Endothelial cell of umbilical vein (primary cell): Measurements from ENCODE around the gene ABCA10. TPM values are rescaled to one million over a fixed set of nuclear protein-coding genes. Genes with fewer than 3 reads are reported as not detected.

ENCODE experiments used
- BruUV-seq: library from RNA; stranded (reverse); fragments of 400-500 nt; replicated peaks from 2 replicates; lab custom pipeline; 2021; lab: Mats Ljungman, UMichigan
- CTCF ChIA-PET: fragments of 300-600, 350-600 bp; sonication (Branson Sonifier 250); formaldehyde crosslinking; loops from one replicate; lab custom pipeline; 2021; ENCODE audit warnings: antibody characterized with exemption, inconsistent platforms; lab: Charles Lee
- POLR2A ChIA-PET: fragments of 300-600, 350-600 bp; sonication (Branson Sonifier 250); formaldehyde crosslinking; loops from one replicate; lab custom pipeline; 2021; ENCODE audit warnings: antibody characterized with exemption, inconsistent platforms; lab: Charles Lee
- DNase-seq: peaks from one replicate; pipeline ENCODE4 v3.0.0-alpha.2; 2011; ENCODE audit warnings: low read depth, low spot score
- FAIRE-seq: peaks from 2 replicates; lab custom pipeline; 2011; peaks lifted over from hg19 to GRCh38; lab: Jason Lieb, UNC
- H2AFZ ChIP-seq: 2 replicates; pipeline ENCODE4 v1.6.0; 2012; ENCODE audit warnings: low read depth, low read length, control low read depth, inconsistent platforms
- H3K27ac ChIP-seq: 2 replicates; pipeline ENCODE4 v1.5.1; 2011; ENCODE audit warnings: low read depth, mild to moderate bottlenecking, control low read depth, low read length, moderate library complexity; ENCODE audit not compliant: insufficient read depth
- H3K27me3 ChIP-seq, 2 experiments: 2 replicates each; pipeline versions ENCODE4 v1.6.0 to v1.6.1; 2011; ENCODE audit warnings: low read length in 2 of 2, mixed read lengths in 1 of 2; ENCODE audit not compliant: control insufficient read depth in 2 of 2, insufficient read depth in 2 of 2
- H3K36me3 ChIP-seq, 2 experiments: 2 replicates in 1 of 2; 3 replicates in 1 of 2; pipeline ENCODE4 v1.5.1; 2011; ENCODE audit warnings: low read length in 2 of 2, mild to moderate bottlenecking in 1 of 2, moderate library complexity in 1 of 2; ENCODE audit not compliant: control insufficient read depth in 2 of 2, insufficient read depth in 2 of 2; ENCODE audit errors: extremely low read depth in 1 of 2
- H3K4me1 ChIP-seq: 3 replicates; pipeline ENCODE4 v1.5.1; 2011; ENCODE audit warnings: mild to moderate bottlenecking, low read length; ENCODE audit not compliant: control insufficient read depth, insufficient read depth; ENCODE audit errors: extremely low read depth
- H3K4me2 ChIP-seq: 2 replicates; pipeline ENCODE4 v1.6.1; 2011; ENCODE audit warnings: low read length, control low read depth, mixed read lengths; ENCODE audit not compliant: insufficient read depth
- H3K4me3 ChIP-seq, 3 experiments: fragments of 200-600 bp in 1 of 3; sonication (generic), shearing (Covaris generic) in 1 of 3; replicated peaks in 1 of 3; 2 replicates each; pipeline ENCODE4 v1.5.1; 2011 to 2016; ENCODE audit warnings: control low read depth in 3 of 3, low read length in 3 of 3, mild to moderate bottlenecking in 2 of 3, inconsistent platforms in 1 of 3, low read depth in 1 of 3, moderate library complexity in 1 of 3; ENCODE audit not compliant: insufficient read depth in 1 of 3
- H3K79me2 ChIP-seq: 2 replicates; pipeline ENCODE4 v1.6.0; 2012; ENCODE audit warnings: low read length, inconsistent platforms; ENCODE audit not compliant: control insufficient read depth, insufficient read depth
- H3K9ac ChIP-seq: replicated peaks from 2 replicates; pipeline ENCODE3; 2011; ENCODE audit warnings: low read length, control low read depth; ENCODE audit not compliant: insufficient read depth; ENCODE audit errors: extremely low read depth
- H3K9me1 ChIP-seq: replicated peaks from 3 replicates; pipeline ENCODE4 v1.6.0; 2011; ENCODE audit warnings: mild to moderate bottlenecking, low read length; ENCODE audit not compliant: control insufficient read depth, insufficient read depth; ENCODE audit errors: extremely low read depth
- H3K9me3 ChIP-seq: replicated peaks from 2 replicates; pipeline ENCODE4 v1.5.1; 2012; ENCODE audit warnings: low read length, inconsistent platforms; ENCODE audit not compliant: control insufficient read depth, insufficient read depth
- H4K20me1 ChIP-seq: replicated peaks from 2 replicates; pipeline ENCODE3; 2011; ENCODE audit warnings: mild to moderate bottlenecking, low read length; ENCODE audit not compliant: control insufficient read depth, insufficient read depth; ENCODE audit errors: extremely low read depth
- EZH2 ChIP-seq: IDR thresholded peaks from 2 replicates; pipeline ENCODE4 v1.6.1; 2012; ENCODE audit warnings: borderline replicate concordance, low read depth, mild to moderate bottlenecking, moderate library complexity, low read length, inconsistent platforms; ENCODE audit not compliant: severe bottlenecking
- FOS ChIP-seq: IDR thresholded peaks from 2 replicates; pipeline ENCODE4 v1.6.1; 2011; ENCODE audit warnings: mild to moderate bottlenecking, low read length, moderate library complexity, borderline replicate concordance; ENCODE audit not compliant: insufficient read depth
- GATA2 ChIP-seq: IDR thresholded peaks from 2 replicates; pipeline ENCODE4 v1.7.0; 2011; ENCODE audit warnings: low read depth, mild to moderate bottlenecking, moderate library complexity, mixed read lengths, low read length; ENCODE audit not compliant: insufficient read length, insufficient read depth
- JUN ChIP-seq: IDR thresholded peaks from 2 replicates; pipeline ENCODE4 v1.6.1; 2011; ENCODE audit warnings: borderline replicate concordance, low read depth; ENCODE audit not compliant: insufficient read length, insufficient read depth
- MYC ChIP-seq: IDR thresholded peaks from one replicate; pipeline ENCODE4 v1.6.1; 2011; ENCODE audit warnings: mild to moderate bottlenecking, low read depth, low read length
- POLR2A ChIP-seq: IDR thresholded peaks from 2 replicates; pipeline ENCODE4 v1.6.1; 2012; ENCODE audit warnings: low read depth, mild to moderate bottlenecking, control low read depth, low read length
- POLR2AphosphoS5 ChIP-seq: IDR thresholded peaks from 2 replicates; pipeline ENCODE4 v1.6.1; 2012; ENCODE audit warnings: low read depth, mild to moderate bottlenecking, control low read depth, low read length, moderate library complexity; ENCODE audit not compliant: insufficient read depth
- dilution Hi-C: fragments of 300-500 bp; cut with MboI; formaldehyde crosslinking; loops from one replicate; pipeline ENCODE4 v1.15.0; 2019; ENCODE audit warnings: low sequenced_read_pairs; ENCODE audit not compliant: extremely low pct_ligation_motif_present
- intact Hi-C: fragments of 100-400 bp; cut with micrococcal nuclease; formaldehyde crosslinking; loops from one replicate; pipeline ENCODE4 v1.10.0; 2022
- polyA plus RNA-seq, 4 experiments: library from polyadenylated mRNA; depleted of rRNA in 3 of 4; stranded (reverse) in 3 of 4; unstranded in 1 of 4; fragments of >200 nt; gene quantifications; 2 replicates each; pipeline versions ENCODE4 v1.2.1 to v1.2.3, GENCODE V29; 2011 to 2012; ENCODE audit warnings: missing spikeins in 1 of 4
- total RNA-seq: library from RNA; stranded (reverse); gene quantifications from 2 replicates; pipeline ENCODE4 v1.2.3, GENCODE V29; 2021
- TF ChIP-seq, protein P1 (sequence below), 2 donors: IDR thresholded peaks; 1 replicate in 1 of 2; 2 replicates in 1 of 2; pipeline ENCODE4 v1.5.1; 2011; ENCODE audit warnings: low read length in 2 of 2, mild to moderate bottlenecking in 2 of 2, moderate library complexity in 2 of 2, control low read depth in 1 of 2, inconsistent platforms in 1 of 2, low read depth in 1 of 2; ENCODE audit not compliant: insufficient read depth in 1 of 2; ENCODE audit errors: extremely low read depth in 1 of 2
- TF ChIP-seq, protein P2 (sequence below): IDR thresholded peaks from 2 replicates; pipeline ENCODE4 v1.6.1; 2011; ENCODE audit not compliant: insufficient read depth, insufficient read length

The ABCA10 gene
- total and polyA plus RNA-seq, 2 donors (not counting 3 experiments of a cell fraction or from before 2014, with no cell fraction given): 0.22 to 2.1 TPM

DNA sequence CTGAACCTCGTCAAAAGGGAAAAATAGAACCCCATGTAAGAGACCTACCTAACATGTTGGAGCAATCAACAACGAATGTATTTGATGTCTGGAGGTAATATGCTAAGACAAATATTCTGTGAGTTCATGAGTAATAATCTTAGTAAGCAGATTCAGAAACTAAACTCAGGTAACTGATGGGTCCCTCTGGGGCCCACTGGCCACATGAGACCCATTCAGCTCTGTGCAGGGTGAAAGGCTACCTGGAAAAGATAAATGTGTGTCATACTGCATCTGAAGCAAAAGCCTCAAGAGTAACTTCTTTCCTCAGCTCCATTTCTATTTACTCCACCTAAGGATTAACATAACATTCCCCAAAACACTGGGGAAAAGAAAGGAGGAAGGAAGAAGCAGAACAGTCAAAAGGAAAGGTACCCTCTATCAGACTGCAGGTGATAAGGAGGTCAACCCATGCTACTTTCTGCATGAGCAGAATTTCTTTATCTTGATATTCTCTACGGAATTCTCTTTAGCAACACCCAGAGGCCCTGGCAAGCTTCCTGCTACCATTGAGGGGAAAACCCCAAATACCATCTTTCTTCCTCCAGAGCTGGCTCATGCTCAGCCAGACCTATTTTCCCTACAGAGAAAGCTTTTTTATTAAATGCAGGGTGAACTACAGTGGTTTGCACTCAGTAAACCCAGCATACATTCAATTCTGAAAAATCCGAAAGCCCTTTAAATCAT is 49.2 kb downstream of the ABCA10 start:
- ChIA-PET POLR2A (no interaction called here), CTCF (no interaction called here)
- Histone ChIP-seq H3K4me1 (peaks cover 11% of the 10 kb centered on the region), H3K36me3 (no peaks in the 10 kb centered on the region), H3K9me3 (no peaks in the 10 kb centered on the region), H3K9ac (no peak overlapping the region), H2AFZ (no peak overlapping the region), H3K27me3 (no peaks in the 10 kb centered on the region), H3K9me1 (no peaks in the 10 kb centered on the region), H3K4me2 (no peak overlapping the region), H4K20me1 (no peaks in the 10 kb centered on the region), H3K27ac (no peak overlapping the region), H3K79me2 (no peaks in the 10 kb centered on the region), H3K4me3 (no peak overlapping the region)
- BruUV-seq: no TSS peak
- intact Hi-C loops (loop anchor here (5.0 kb wide), 1 partner anchor 132 kb away; no protein-coding TSS in a partner anchor), dilution Hi-C loops (no loop called here)
- DNase-seq (no peak), FAIRE-seq (no peak)
- TF ChIP-seq EZH2 (no peak), POLR2AphosphoS5 (no peak), POLR2A (no peak), JUN (no peak), FOS (no peak), GATA2 (no peak), MYC (no peak)
- TF ChIP-seq, protein P1, sequence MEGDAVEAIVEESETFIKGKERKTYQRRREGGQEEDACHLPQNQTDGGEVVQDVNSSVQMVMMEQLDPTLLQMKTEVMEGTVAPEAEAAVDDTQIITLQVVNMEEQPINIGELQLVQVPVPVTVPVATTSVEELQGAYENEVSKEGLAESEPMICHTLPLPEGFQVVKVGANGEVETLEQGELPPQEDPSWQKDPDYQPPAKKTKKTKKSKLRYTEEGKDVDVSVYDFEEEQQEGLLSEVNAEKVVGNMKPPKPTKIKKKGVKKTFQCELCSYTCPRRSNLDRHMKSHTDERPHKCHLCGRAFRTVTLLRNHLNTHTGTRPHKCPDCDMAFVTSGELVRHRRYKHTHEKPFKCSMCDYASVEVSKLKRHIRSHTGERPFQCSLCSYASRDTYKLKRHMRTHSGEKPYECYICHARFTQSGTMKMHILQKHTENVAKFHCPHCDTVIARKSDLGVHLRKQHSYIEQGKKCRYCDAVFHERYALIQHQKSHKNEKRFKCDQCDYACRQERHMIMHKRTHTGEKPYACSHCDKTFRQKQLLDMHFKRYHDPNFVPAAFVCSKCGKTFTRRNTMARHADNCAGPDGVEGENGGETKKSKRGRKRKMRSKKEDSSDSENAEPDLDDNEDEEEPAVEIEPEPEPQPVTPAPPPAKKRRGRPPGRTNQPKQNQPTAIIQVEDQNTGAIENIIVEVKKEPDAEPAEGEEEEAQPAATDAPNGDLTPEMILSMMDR (IDR thresholded peaks at IDR 0.05; ENCODE audit: extremely low read depth in 1 of 2, insufficient read depth in 1 of 2, low read depth in 1 of 2, low read length in 2 of 2): no peak
- TF ChIP-seq, protein P2, sequence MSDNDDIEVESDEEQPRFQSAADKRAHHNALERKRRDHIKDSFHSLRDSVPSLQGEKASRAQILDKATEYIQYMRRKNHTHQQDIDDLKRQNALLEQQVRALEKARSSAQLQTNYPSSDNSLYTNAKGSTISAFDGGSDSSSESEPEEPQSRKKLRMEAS: no peak
